OCI-LY7 (cell line): ENCODE measurements around the gene GAMT. TPM values are rescaled to one million over a fixed set of nuclear protein-coding genes. Genes with fewer than 3 reads are reported as not detected.

Experiments
- BruUV-seq: library from RNA; stranded (reverse); fragments of 400-500 nt; replicated peaks from 2 replicates; lab custom pipeline; 2021; lab: Mats Ljungman, UMichigan
- CTCF ChIA-PET: fragments of 300-600 bp; sonication (Branson Sonifier 250); formaldehyde crosslinking; loops from one replicate; lab custom pipeline; 2022; ENCODE audit warnings: antibody characterized with exemption; ENCODE audit not compliant: unreplicated experiment; lab: Charles Lee
- POLR2A ChIA-PET: fragments of 300-600 bp; sonication (Branson Sonifier 250); formaldehyde crosslinking; loops from one replicate; lab custom pipeline; 2022; ENCODE audit warnings: antibody characterized with exemption; lab: Charles Lee
- DNase-seq: peaks from one replicate; pipeline ENCODE4 v3.0.0-alpha.2; 2015; ENCODE audit warnings: low spot score
- H2AFZ ChIP-seq: fragments of 200-600 bp; sonication (generic), shearing (Covaris generic); 2 replicates; pipeline ENCODE4 v1.6.1; 2014; ENCODE audit warnings: mild to moderate bottlenecking, antibody characterized with exemption, low read length, moderate library complexity
- H3K27ac ChIP-seq: fragments of 200-600 bp; sonication (generic); 2 replicates; pipeline ENCODE4 v1.5.1; 2014; ENCODE audit warnings: mixed run types, low read depth, mild to moderate bottlenecking, moderate library complexity, low read length, inconsistent platforms; ENCODE audit not compliant: poor library complexity, severe bottlenecking
- H3K36me3 ChIP-seq: fragments of 200-600 bp; sonication (generic); 2 replicates; pipeline ENCODE4 v1.6.1; 2014; ENCODE audit warnings: mild to moderate bottlenecking, antibody characterized with exemption, low read length, moderate library complexity, mixed read lengths; ENCODE audit not compliant: insufficient read depth
- H3K4me1 ChIP-seq: fragments of 200-600 bp; sonication (generic); 2 replicates; pipeline ENCODE4 v1.5.1; 2014; ENCODE audit warnings: mild to moderate bottlenecking, low read length; ENCODE audit not compliant: insufficient read depth, poor library complexity, severe bottlenecking
- H3K4me2 ChIP-seq: fragments of 200-600 bp; sonication (generic); 2 replicates; pipeline ENCODE4 v1.6.1; 2014; ENCODE audit warnings: mild to moderate bottlenecking, low read length
- H3K4me3 ChIP-seq: fragments of 200-600 bp; sonication (generic); 2 replicates; pipeline ENCODE4 v1.5.1; 2014; ENCODE audit warnings: mild to moderate bottlenecking, low read depth, low read length; ENCODE audit not compliant: poor library complexity, severe bottlenecking
- H3K79me2 ChIP-seq: fragments of 200-600 bp; sonication (generic); 2 replicates; pipeline ENCODE4 v1.6.1; 2016; ENCODE audit warnings: low read depth, mild to moderate bottlenecking, low read length, moderate library complexity, mixed read lengths; ENCODE audit not compliant: insufficient read depth
- H3K9me2 ChIP-seq: fragments of 200-600 bp; sonication (generic); 2 replicates; pipeline ENCODE4 v1.6.1; 2016; ENCODE audit warnings: mild to moderate bottlenecking, low read length, mixed read lengths; ENCODE audit not compliant: insufficient read depth
- H3K9me3 ChIP-seq: fragments of 200-600 bp; sonication (generic); 2 replicates; pipeline ENCODE4 v1.6.1; 2014; ENCODE audit warnings: mild to moderate bottlenecking, mixed run types, low read length, mixed read lengths
- H4K20me1 ChIP-seq: fragments of 200-600 bp; sonication (generic); 2 replicates; pipeline ENCODE4 v1.6.1; 2014; ENCODE audit warnings: mild to moderate bottlenecking, antibody characterized with exemption, low read length, moderate library complexity, mixed read lengths; ENCODE audit not compliant: insufficient read depth
- EZH2phosphoT487 ChIP-seq: fragments of 200-600 bp; sonication (generic); IDR thresholded peaks from 2 replicates; pipeline ENCODE4 v1.6.1; 2018; ENCODE audit warnings: low read depth, borderline replicate concordance, mild to moderate bottlenecking, mixed run types, antibody characterized with exemption, low read length, moderate library complexity, mixed read lengths
- intact Hi-C: fragments of 100-400 bp; cut with micrococcal nuclease; formaldehyde crosslinking; loops from one replicate; pipeline ENCODE4 v1.10.0; 2022; ENCODE audit not compliant: unreplicated experiment
- total RNA-seq, 2 experiments: library from RNA; depleted of rRNA in 1 of 2; stranded (reverse); fragments of >200 nt in 1 of 2; shearing (Covaris generic) in 1 of 2; gene quantifications; 2 replicates each; pipeline ENCODE4 v1.2.3, GENCODE V29; 2014 to 2022
- TF ChIP-seq, protein P1 (sequence below): fragments of 200-600 bp; sonication (generic); conservative IDR thresholded peaks from 2 replicates; pipeline ENCODE4 v1.5.1; 2014; ENCODE audit warnings: mild to moderate bottlenecking, antibody characterized with exemption, low read length, moderate library complexity, mixed read lengths

Gene GAMT
- total RNA-seq, 2 experiments from 2014 or later: 14.4 to 27.5 TPM

GRCh38 chr19:1397838-1398237, 3.5 kb downstream of the GAMT start:
- H3K9me2 ChIP-seq: no peaks in the 10 kb centered on the region
- no peak overlapping the region for H2AFZ ChIP-seq
- H3K27ac ChIP-seq: no peak overlapping the region
- no peaks in the 10 kb centered on the region for H3K9me3 ChIP-seq
- no TSS peak for BruUV-seq
- peaks cover 40% of the 10 kb centered on the region for H3K36me3 ChIP-seq
- H3K79me2 ChIP-seq: no peaks in the 10 kb centered on the region
- no peak for DNase-seq
- ChIA-PET CTCF (no interaction called here), POLR2A (no interaction called here)
- no peak overlapping the region for H3K4me2 ChIP-seq
- TF ChIP-seq, protein P1, sequence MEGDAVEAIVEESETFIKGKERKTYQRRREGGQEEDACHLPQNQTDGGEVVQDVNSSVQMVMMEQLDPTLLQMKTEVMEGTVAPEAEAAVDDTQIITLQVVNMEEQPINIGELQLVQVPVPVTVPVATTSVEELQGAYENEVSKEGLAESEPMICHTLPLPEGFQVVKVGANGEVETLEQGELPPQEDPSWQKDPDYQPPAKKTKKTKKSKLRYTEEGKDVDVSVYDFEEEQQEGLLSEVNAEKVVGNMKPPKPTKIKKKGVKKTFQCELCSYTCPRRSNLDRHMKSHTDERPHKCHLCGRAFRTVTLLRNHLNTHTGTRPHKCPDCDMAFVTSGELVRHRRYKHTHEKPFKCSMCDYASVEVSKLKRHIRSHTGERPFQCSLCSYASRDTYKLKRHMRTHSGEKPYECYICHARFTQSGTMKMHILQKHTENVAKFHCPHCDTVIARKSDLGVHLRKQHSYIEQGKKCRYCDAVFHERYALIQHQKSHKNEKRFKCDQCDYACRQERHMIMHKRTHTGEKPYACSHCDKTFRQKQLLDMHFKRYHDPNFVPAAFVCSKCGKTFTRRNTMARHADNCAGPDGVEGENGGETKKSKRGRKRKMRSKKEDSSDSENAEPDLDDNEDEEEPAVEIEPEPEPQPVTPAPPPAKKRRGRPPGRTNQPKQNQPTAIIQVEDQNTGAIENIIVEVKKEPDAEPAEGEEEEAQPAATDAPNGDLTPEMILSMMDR: no peak
- no peak for TF ChIP-seq EZH2phosphoT487
- no peak overlapping the region for H3K4me3 ChIP-seq
- no peaks in the 10 kb centered on the region for H4K20me1 ChIP-seq
- intact Hi-C loops: no loop called here
- H3K4me1 ChIP-seq: peaks cover 9% of the 10 kb centered on the region

DNA sequence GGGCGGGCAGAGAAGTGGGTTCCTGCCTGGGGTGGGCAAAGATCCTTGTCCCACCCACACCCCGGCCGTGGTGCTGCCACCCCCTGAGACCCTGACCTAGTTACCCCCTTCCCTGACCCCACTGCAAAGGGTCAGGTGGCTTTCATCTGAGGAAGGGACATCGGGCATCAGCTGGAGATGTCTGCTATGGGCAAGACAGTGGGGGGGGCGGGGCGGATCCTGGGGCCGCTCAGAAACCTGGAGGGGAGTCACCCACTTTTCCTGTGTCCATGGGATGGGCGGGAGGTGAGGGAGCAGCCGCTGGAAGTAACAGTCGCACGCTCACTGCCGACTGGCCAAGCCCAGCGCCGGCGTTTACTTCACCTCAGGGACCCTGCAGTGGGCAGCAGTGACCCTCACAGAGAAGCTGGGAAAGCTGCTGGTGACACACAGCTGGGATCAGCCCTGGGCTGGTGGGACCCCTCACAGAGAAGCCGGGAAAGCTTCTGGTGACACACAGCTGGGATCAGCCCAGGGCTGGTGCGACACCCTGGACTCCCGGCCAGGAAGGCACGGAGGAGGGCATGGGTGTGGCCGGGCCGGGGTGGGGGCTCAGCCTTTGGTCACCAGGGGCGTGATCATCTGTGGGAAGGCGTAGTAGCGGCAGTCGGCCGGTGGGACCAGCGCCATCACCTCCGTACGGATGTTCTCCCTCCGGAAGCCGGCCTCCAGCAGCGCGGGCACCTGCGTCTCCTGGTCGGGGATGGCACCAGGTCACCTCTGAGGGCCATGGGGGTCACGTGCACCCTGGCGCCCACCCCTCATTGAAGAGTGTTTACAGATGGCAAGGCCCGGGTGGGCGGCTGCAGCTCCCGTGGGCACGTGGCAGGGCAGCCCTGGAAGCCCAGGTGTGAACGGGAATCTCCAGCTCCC, 4.3 kb downstream of the GAMT start:
- Histone ChIP-seq H2AFZ (no peak overlapping the region), H4K20me1 (no peaks in the 10 kb centered on the region), H3K4me2 (no peak overlapping the region), H3K9me2 (no peaks in the 10 kb centered on the region), H3K4me3 (no peak overlapping the region), H3K79me2 (no peaks in the 10 kb centered on the region), H3K4me1 (peaks cover 9% of the 10 kb centered on the region), H3K9me3 (no peaks in the 10 kb centered on the region), H3K36me3 (peaks cover 48% of the 10 kb centered on the region), H3K27ac (no peak overlapping the region)
- no peak for DNase-seq
- ChIA-PET POLR2A (interaction anchor here (0.6 kb wide), 1 partner anchor 182 kb away, joined by 3 read pairs; no protein-coding TSS in a partner anchor), CTCF (no interaction called here)
- TF ChIP-seq EZH2phosphoT487: no peak
- TF ChIP-seq, protein P1: no peak
- intact Hi-C loops: no loop called here
- BruUV-seq: no TSS peak
